IMR-90 (cell line): ENCODE results near the gene CYP4Z1. TPM values are rescaled to one million over a fixed set of nuclear protein-coding genes. Genes with fewer than 3 reads are reported as not detected.

Experiments used
- ATAC-seq: fragments of 200-7000 bp; cut with Tn5 transposase; 2 replicates; pipeline ENCODE4 v1.9.1; 2020; ENCODE audit warnings: low read depth, mild to moderate bottlenecking, moderate library complexity
- BruUV-seq: library from RNA; stranded (reverse); fragments of 400-500 nt; replicated peaks from 2 replicates; lab custom pipeline; 2021; lab: Mats Ljungman, UMichigan
- CTCF ChIA-PET: fragments of 300-600 bp; formaldehyde crosslinking; extraction: SDS; loops from one replicate; lab custom pipeline; 2021; ENCODE audit warnings: antibody characterized with exemption; lab: Yijun Ruan, JAX
- POLR2A ChIA-PET: fragments of 300-600 bp; sonication (Branson Sonifier 250); formaldehyde crosslinking; loops from one replicate; lab custom pipeline; 2022; ENCODE audit warnings: antibody characterized with exemption; ENCODE audit not compliant: unreplicated experiment; lab: Charles Lee
- DNase-seq: peaks from one replicate; pipeline ENCODE4 v3.0.0; 2013
- H2AFZ ChIP-seq: replicated peaks from 2 replicates; pipeline ENCODE3; 2013; ENCODE audit warnings: low read length, mild to moderate bottlenecking; ENCODE audit not compliant: poor library complexity
- H2AK5ac ChIP-seq: 2 replicates; pipeline ENCODE4 v1.6.1; 2013; ENCODE audit warnings: low read depth, low read length, inconsistent platforms
- H2AK9ac ChIP-seq: replicated peaks from 2 replicates; pipeline ENCODE3; 2013; ENCODE audit warnings: mild to moderate bottlenecking, low read depth, low read length, moderate library complexity; ENCODE audit not compliant: poor library complexity
- H2BK120ac ChIP-seq: 2 replicates; pipeline ENCODE4 v1.6.1; 2013; ENCODE audit warnings: low read depth, low read length, inconsistent platforms
- H2BK15ac ChIP-seq: 3 replicates; pipeline ENCODE4 v1.6.1; 2013; ENCODE audit warnings: low read depth, low read length, inconsistent platforms
- H2BK20ac ChIP-seq: 2 replicates; pipeline ENCODE4 v1.6.1; 2013; ENCODE audit warnings: low read depth, mild to moderate bottlenecking, inconsistent platforms, low read length, moderate library complexity
- H2BK5ac ChIP-seq: 2 replicates; pipeline ENCODE4 v1.6.1; 2013; ENCODE audit warnings: mild to moderate bottlenecking, low read depth, low read length, inconsistent platforms; ENCODE audit not compliant: poor library complexity, severe bottlenecking
- H3K14ac ChIP-seq: replicated peaks from 2 replicates; pipeline ENCODE4 v1.6.1; 2013; ENCODE audit warnings: low read depth, low read length, inconsistent platforms
- H3K18ac ChIP-seq: 2 replicates; pipeline ENCODE4 v1.6.1; 2013; ENCODE audit warnings: low read depth, low read length, control low read depth
- H3K23ac ChIP-seq: 2 replicates; pipeline ENCODE4 v1.6.1; 2013; ENCODE audit warnings: low read depth, low read length, inconsistent platforms
- H3K27ac ChIP-seq: 2 replicates; pipeline ENCODE4 v1.5.1; 2013; ENCODE audit warnings: mild to moderate bottlenecking, control low read depth, low read length; ENCODE audit not compliant: insufficient read depth
- H3K27me3 ChIP-seq: 2 replicates; pipeline ENCODE4 v1.6.1; 2013; ENCODE audit warnings: low read length; ENCODE audit not compliant: control insufficient read depth, insufficient read depth
- H3K36me3 ChIP-seq: 2 replicates; pipeline ENCODE4 v1.6.1; 2013; ENCODE audit warnings: low read length, mixed read lengths; ENCODE audit not compliant: control insufficient read depth, insufficient read depth
- H3K4ac ChIP-seq: 2 replicates; pipeline ENCODE4 v1.6.1; 2013; ENCODE audit warnings: low read depth, low read length, inconsistent platforms
- H3K4me1 ChIP-seq: 2 replicates; pipeline ENCODE4 v1.6.1; 2013; ENCODE audit warnings: low read length, mixed read lengths; ENCODE audit not compliant: control insufficient read depth, insufficient read depth
- H3K4me2 ChIP-seq: 2 replicates; pipeline ENCODE4 v1.6.1; 2013; ENCODE audit warnings: low read depth, mild to moderate bottlenecking, control low read depth, low read length, moderate library complexity
- H3K4me3 ChIP-seq: 2 replicates; pipeline ENCODE4 v1.5.1; 2013; ENCODE audit warnings: low read depth, mild to moderate bottlenecking, control low read depth, low read length, moderate library complexity; ENCODE audit not compliant: insufficient read depth
- H3K56ac ChIP-seq: 2 replicates; pipeline ENCODE4 v1.6.1; 2013; ENCODE audit warnings: low read length, inconsistent platforms; ENCODE audit not compliant: insufficient read depth; ENCODE audit errors: extremely low read depth
- H3K79me1 ChIP-seq, 2 experiments: 2 replicates each; pipeline ENCODE4 v1.6.1; 2013; ENCODE audit warnings: low read length in 2 of 2, inconsistent platforms in 1 of 2, low read depth in 1 of 2
- H3K9ac ChIP-seq: 2 replicates; pipeline ENCODE4 v1.6.1; 2013; ENCODE audit warnings: low read depth, low read length, control low read depth
- H3K9me1 ChIP-seq: 2 replicates; pipeline ENCODE4 v1.6.1; 2013; ENCODE audit warnings: low read length, inconsistent platforms; ENCODE audit not compliant: insufficient read depth
- H3K9me3 ChIP-seq: 2 replicates; pipeline ENCODE4 v1.6.1; 2013; ENCODE audit warnings: low read length; ENCODE audit not compliant: control insufficient read depth, insufficient read depth
- H4K20me1 ChIP-seq: 2 replicates; pipeline ENCODE4 v1.6.1; 2013; ENCODE audit warnings: low read length, inconsistent platforms; ENCODE audit not compliant: insufficient read depth
- H4K5ac ChIP-seq: 2 replicates; pipeline ENCODE4 v1.6.1; 2013; ENCODE audit warnings: mild to moderate bottlenecking, low read depth, low read length, control low read depth
- H4K8ac ChIP-seq, 2 experiments: 2 replicates each; pipeline ENCODE4 v1.6.1; 2013; ENCODE audit warnings: low read depth in 2 of 2, low read length in 2 of 2, control low read depth in 1 of 2, inconsistent platforms in 1 of 2
- H4K91ac ChIP-seq: 2 replicates; pipeline ENCODE4 v1.6.1; 2013; ENCODE audit warnings: low read depth, low read length, inconsistent platforms; ENCODE audit not compliant: insufficient read depth
- CEBPB ChIP-seq: IDR thresholded peaks from 2 replicates; pipeline ENCODE4 v1.6.1; 2012; ENCODE audit warnings: low read depth, low read length, improper control_type of control experiment
- RAD21 ChIP-seq: IDR thresholded peaks from 2 replicates; pipeline ENCODE4 v1.6.1; 2012; ENCODE audit warnings: low read length, improper control_type of control experiment
- RCOR1 ChIP-seq: IDR thresholded peaks from 2 replicates; pipeline ENCODE4 v1.6.1; 2012; ENCODE audit warnings: mild to moderate bottlenecking, low read length, improper control_type of control experiment; ENCODE audit not compliant: insufficient replicate concordance
- WGBS, 2 experiments: methylation state at CpG; one replicate each; pipeline versions ENCODE4 v1.1.5 to v1.1.7; 2013; ENCODE audit warnings: missing lambda C conversion rate in 2 of 2; ENCODE audit not compliant: insufficient read length in 1 of 2; ENCODE audit errors: extremely low coverage in 2 of 2; 5-methylcytosine and 5-hydroxymethylcytosine counted together
- dilution Hi-C: fragments of 300-500 bp; cut with HindIII; formaldehyde crosslinking; loops from one replicate; pipeline ENCODE4 v1.14.3; 2018; ENCODE audit warnings: low sequenced_read_pairs; ENCODE audit not compliant: unreplicated experiment
- in situ Hi-C: fragments of 300-500 bp; cut with MboI; formaldehyde crosslinking; loops from 3 replicates; pipeline ENCODE4 v1.14.3; 2019; ENCODE audit warnings: low sequenced_read_pairs, inconsistent platforms, mixed read lengths
- intact Hi-C: fragments of 100-400 bp; cut with micrococcal nuclease; formaldehyde crosslinking; loops from 2 replicates; pipeline ENCODE4 v1.10.0; 2022
- polyA plus RNA-seq, 3 experiments: library from polyadenylated mRNA; depleted of rRNA; stranded (reverse); fragments of >200 nt; gene quantifications; 2 replicates each; pipeline ENCODE4 v1.2.3, GENCODE V29; 2012; ENCODE audit warnings: low replicate concordance in 1 of 3
- total RNA-seq: library from RNA; depleted of rRNA; stranded (reverse); fragments of >200 nt; gene quantifications from 2 replicates; pipeline ENCODE4 v1.2.3, GENCODE V29; 2012

The CYP4Z1 gene
- total and polyA plus RNA-seq, 2 of the 4 experiments (the other 2 are of a cell fraction) = not detected

DNA sequence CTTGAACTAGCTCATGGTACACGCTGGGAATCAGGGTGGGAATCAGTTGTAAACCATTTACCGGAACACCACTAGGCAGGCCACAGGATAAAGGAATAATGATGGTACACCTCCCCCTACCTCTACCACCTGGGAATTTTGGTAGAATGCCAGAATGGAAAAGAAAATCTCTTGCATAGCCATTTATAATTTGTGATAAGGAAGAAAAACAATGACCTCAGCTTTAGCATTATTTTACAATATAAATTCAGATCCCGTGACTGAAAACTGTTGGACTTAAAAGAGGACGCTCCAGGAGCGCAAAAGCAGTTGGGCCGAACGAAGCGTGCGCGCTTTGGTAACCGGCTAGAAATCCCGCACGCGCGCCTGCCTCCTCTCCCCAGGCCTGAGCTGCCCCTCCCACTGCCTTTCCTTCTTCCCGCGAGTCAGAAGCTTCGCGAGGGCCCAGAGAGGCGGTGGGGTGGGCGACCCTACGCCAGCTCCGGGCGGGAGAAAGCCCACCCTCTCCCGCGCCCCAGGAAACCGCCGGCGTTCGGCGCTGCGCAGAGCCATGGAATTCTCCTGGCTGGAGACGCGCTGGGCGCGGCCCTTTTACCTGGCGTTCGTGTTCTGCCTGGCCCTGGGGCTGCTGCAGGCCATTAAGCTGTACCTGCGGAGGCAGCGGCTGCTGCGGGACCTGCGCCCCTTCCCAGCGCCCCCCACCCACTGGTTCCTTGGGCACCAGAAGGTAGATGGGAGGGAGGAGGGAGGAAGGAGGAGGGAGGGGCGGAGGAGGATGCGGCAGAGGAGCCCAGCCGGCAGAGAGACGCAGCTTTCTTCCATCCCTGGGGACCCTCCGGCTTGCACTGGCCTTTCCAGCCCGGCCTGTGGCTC is 43.5 kb upstream of the CYP4Z1 start, which contains the start of gene CYP4X1 (continued):
- TF ChIP-seq RAD21 = no peak

DNA sequence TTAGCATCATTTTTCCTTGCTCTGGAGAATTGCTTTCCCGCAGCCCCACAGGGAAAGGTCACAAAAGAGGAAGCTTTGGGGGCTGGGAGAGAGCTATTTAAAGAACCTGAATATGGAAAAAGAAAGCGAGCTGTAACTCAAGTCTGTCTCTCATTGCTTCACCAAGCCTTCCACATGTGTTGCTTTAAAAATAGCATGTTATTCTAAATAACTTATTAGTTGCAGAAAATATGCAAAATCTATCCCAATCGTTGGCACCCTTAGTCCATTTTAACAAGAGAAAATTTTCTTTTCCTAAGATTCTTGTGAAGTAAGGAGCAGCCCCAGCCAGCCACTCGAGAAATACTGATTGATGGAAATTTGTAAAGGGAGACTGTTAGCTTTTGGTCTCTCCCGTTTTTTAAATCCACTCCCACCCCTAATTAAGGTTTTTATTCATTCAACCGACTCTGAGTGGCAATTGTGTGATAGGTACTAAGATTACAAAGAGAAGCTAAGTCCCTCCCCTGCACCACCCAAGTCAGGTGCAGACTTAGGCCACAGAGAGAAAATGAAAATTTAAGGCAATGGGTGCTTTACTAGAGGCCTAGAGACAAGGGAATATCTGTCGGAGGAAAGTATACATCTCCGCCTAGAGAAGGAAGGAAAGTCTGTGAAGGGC is 42.8 kb upstream of the CYP4Z1 start:
- Histone ChIP-seq H3K27ac (no peak overlapping the region), H2BK20ac (no peak overlapping the region), H4K5ac (no peak overlapping the region), H3K79me1 (no peaks in the 10 kb centered on the region), H2BK15ac (no peak overlapping the region), H4K20me1 (no peaks in the 10 kb centered on the region), H2AK9ac (no peak overlapping the region), H2BK5ac (no peak overlapping the region), H3K4me3 (no peak overlapping the region), H3K23ac (no peak overlapping the region), H3K27me3 (no peaks in the 10 kb centered on the region), H3K9me3 (no peaks in the 10 kb centered on the region; the same call in 1 of the 2 replicates), H4K8ac (no peak overlapping the region), H2BK120ac (no peak overlapping the region), H3K4ac (no peak overlapping the region), H3K9ac (no peak overlapping the region), H3K36me3 (no peaks in the 10 kb centered on the region), H3K56ac (no peak overlapping the region), H2AK5ac (no peak overlapping the region), H4K91ac (no peak overlapping the region), H3K4me2 (no peak overlapping the region), H3K14ac (no peak overlapping the region), H3K18ac (no peak overlapping the region), H3K9me1 (no peaks in the 10 kb centered on the region), H3K4me1 (no peaks in the 10 kb centered on the region), H2AFZ (no peak overlapping the region)
- POLR2A ChIA-PET = no interaction called here
- DNase-seq (no peak), ATAC-seq (no peak)
- no CpG with 5 or more reads among the region's 8 CpGs for WGBS, 2 experiments
- TF ChIP-seq CEBPB (no peak), RCOR1 (no peak)
- dilution Hi-C loops = no loop called here
- BruUV-seq = no TSS peak
- intact Hi-C loops = no loop called here
- CTCF ChIA-PET = no interaction called here
- in situ Hi-C loops = no loop called here
